ENCODE results near the gene DUSP1.

Gene DUSP1

DNA sequence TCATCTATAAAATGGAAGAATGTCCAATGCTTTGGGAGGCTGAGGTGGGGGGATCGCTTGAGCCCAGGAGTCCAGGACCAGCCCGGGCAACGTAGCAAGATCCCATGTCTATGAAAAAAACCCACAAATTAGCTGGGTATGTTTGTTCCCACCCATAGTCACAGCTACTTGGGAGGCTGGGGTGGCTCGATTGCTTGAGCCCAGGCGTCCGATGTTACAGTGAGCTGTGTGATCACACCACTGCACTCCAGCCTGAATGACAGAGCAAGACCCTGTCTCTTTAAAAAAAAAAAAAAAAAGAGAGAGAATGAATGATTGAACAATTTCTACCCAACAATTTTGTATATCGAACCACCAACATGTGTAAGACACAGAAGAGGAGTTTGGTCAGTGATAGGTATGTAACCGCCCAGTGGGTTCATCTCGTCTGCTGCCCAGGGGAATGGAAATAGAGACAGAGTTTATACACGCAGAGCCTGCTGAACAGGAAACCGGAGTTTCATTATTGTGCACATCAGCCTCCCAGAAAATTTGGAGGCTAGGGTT is 36.8 kb upstream of the DUSP1 start:
- TF ChIP-seq TAF1 (IDR thresholded peaks at IDR 0.05; ENCODE audit: borderline replicate concordance, insufficient read depth, low read length) (no peak), SIN3A (IDR thresholded peaks at IDR 0.05; ENCODE audit: borderline replicate concordance, insufficient read depth, low read length) (no peak), POLR2AphosphoS5 (IDR thresholded peaks at IDR 0.05; ENCODE audit: low read depth, low read length) (no peak), FOXP2 (optimal IDR thresholded peaks at IDR 0.05; ENCODE audit: borderline replicate concordance, extremely low read depth, extremely low read length, insufficient read depth) (no peak)
- TF ChIP-seq, protein P1, sequence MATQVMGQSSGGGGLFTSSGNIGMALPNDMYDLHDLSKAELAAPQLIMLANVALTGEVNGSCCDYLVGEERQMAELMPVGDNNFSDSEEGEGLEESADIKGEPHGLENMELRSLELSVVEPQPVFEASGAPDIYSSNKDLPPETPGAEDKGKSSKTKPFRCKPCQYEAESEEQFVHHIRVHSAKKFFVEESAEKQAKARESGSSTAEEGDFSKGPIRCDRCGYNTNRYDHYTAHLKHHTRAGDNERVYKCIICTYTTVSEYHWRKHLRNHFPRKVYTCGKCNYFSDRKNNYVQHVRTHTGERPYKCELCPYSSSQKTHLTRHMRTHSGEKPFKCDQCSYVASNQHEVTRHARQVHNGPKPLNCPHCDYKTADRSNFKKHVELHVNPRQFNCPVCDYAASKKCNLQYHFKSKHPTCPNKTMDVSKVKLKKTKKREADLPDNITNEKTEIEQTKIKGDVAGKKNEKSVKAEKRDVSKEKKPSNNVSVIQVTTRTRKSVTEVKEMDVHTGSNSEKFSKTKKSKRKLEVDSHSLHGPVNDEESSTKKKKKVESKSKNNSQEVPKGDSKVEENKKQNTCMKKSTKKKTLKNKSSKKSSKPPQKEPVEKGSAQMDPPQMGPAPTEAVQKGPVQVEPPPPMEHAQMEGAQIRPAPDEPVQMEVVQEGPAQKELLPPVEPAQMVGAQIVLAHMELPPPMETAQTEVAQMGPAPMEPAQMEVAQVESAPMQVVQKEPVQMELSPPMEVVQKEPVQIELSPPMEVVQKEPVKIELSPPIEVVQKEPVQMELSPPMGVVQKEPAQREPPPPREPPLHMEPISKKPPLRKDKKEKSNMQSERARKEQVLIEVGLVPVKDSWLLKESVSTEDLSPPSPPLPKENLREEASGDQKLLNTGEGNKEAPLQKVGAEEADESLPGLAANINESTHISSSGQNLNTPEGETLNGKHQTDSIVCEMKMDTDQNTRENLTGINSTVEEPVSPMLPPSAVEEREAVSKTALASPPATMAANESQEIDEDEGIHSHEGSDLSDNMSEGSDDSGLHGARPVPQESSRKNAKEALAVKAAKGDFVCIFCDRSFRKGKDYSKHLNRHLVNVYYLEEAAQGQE (IDR thresholded peaks at IDR 0.05; ENCODE audit: insufficient read depth in 1 of 2, low read depth in 2 of 2, low read length in 2 of 2) = no peak

DNA sequence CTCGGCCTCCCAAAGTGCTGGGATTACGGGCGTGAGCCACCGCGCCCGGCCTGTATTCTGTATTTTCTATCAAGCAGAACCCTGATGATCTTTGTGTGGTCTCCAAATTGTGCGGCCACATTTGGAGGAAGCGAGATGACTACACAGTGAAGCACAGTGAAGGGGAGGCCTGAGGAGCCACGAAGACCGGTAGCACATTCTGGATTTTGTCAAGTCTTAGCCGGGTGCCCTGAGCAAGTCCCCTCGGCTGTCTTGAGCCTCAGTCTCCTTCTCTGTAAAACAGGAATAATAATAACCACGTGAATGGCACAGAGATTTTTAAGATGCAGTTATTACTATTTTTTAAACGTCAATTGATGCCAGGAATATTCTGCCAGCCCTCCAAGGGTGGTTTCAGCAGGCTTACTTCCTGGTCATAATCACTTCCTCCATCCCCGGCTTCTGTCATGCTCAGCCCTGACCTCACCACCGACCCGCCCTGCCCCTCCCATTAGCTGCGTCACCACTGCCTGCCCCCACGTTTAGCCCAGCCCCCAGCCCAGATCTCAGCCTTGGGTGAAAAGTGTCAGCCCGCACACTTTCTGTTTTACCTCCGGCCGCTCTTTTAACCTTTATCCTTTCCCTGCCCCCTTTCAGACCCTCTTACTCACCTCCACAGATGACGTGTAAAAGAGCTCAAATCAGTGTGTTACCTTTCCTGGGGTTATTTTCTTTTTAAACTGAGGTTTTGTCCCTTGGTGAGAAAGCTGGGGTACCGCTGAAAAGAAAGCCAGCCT is 36.1 kb upstream of the DUSP1 start:
- TF ChIP-seq POLR2AphosphoS5 (IDR thresholded peaks at IDR 0.05; ENCODE audit: low read depth, low read length) = peak; percentile 76; the same call in 1 of the 2 replicates
- no peak for TF ChIP-seq SIN3A (IDR thresholded peaks at IDR 0.05; ENCODE audit: borderline replicate concordance, insufficient read depth, low read length)
- TF ChIP-seq, protein P1 (IDR thresholded peaks at IDR 0.05; ENCODE audit: insufficient read depth in 1 of 2, low read depth in 2 of 2, low read length in 2 of 2) = peak in 1 of 2 experiments; percentile 52; a peak in 1 of 4 replicates
- TF ChIP-seq TAF1 (IDR thresholded peaks at IDR 0.05; ENCODE audit: borderline replicate concordance, insufficient read depth, low read length) = no peak
- TF ChIP-seq FOXP2 (optimal IDR thresholded peaks at IDR 0.05; ENCODE audit: borderline replicate concordance, extremely low read depth, extremely low read length, insufficient read depth) = peak; percentile 69

DNA sequence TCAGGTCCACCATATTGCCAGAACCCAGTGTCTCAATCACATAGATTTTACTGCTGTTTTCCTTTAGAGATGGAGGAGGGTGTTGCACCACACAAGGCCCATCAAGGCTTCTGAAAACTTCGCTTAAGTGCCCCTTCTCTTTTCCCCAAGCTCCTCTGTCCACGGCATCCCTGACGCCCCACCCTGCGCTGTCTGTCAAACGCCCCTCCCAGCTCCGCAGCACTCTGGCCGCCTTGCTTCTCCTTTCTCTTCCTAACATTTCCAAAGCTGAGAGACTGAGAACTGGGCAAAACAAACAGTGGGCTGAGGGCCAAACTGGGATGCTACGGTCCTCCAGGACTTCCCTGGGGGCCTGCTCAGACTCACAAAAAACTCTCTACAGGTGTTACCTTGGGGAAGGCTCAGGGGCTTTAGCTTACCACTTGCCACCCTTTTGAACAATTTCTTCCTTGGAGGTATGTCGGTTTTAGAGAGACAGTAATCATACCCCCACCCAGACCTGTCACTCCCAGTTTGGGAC is 34.8 kb upstream of the DUSP1 start:
- TF ChIP-seq TAF1 (IDR thresholded peaks at IDR 0.05; ENCODE audit: borderline replicate concordance, insufficient read depth, low read length) = no peak
- TF ChIP-seq FOXP2 (optimal IDR thresholded peaks at IDR 0.05; ENCODE audit: borderline replicate concordance, extremely low read depth, extremely low read length, insufficient read depth) = no peak
- TF ChIP-seq SIN3A (IDR thresholded peaks at IDR 0.05; ENCODE audit: borderline replicate concordance, insufficient read depth, low read length) = no peak
- TF ChIP-seq, protein P1 (IDR thresholded peaks at IDR 0.05; ENCODE audit: insufficient read depth in 1 of 2, low read depth in 2 of 2, low read length in 2 of 2) = no peak
- no peak for TF ChIP-seq POLR2AphosphoS5 (IDR thresholded peaks at IDR 0.05; ENCODE audit: low read depth, low read length)

DNA sequence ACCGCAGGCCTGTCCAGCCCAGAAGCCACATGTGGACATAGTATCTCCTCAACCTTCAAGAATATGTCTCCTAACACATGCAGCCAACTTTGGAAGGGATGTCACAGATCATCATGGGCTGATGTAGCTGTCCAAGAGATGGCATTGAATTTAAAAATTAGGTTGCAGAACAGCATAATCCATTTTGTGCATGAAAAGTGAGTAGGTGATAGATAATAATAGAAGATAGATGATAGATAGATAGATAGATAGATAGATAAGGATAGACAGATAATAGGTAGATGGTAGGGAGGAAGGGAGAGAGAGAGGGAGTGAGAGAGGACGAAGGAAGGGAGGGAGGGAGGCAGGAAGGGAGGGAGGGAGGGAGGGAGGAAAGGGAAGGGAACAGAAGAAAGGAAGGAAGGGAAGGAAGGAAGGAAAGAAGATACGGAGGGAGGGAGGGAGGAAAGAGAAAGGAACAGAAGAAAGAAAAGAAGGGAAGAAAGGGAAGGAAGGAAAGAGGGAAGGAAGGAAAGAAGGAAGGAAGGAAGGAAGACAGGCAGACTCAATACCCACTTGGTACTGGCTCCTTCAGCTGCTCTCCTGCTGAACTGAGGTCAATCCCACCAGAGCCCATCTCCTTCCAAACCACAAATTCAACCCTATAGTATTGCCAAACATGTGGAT is 34.2 kb upstream of the DUSP1 start:
- TF ChIP-seq TAF1 (IDR thresholded peaks at IDR 0.05; ENCODE audit: borderline replicate concordance, insufficient read depth, low read length) (no peak), POLR2AphosphoS5 (IDR thresholded peaks at IDR 0.05; ENCODE audit: low read depth, low read length) (no peak), FOXP2 (optimal IDR thresholded peaks at IDR 0.05; ENCODE audit: borderline replicate concordance, extremely low read depth, extremely low read length, insufficient read depth) (no peak), SIN3A (IDR thresholded peaks at IDR 0.05; ENCODE audit: borderline replicate concordance, insufficient read depth, low read length) (no peak)
- TF ChIP-seq, protein P1 (IDR thresholded peaks at IDR 0.05; ENCODE audit: insufficient read depth in 1 of 2, low read depth in 2 of 2, low read length in 2 of 2) = no peak

Measured in PFSK-1 (cell line).